Loucy (cell line): ENCODE measurements around the gene RREB1.

Experiments
- CTCF ChIP-seq: fragments of 200-600 bp; sonication (generic); conservative IDR thresholded peaks from 2 replicates; pipeline ENCODE4 v1.5.1; 2014; ENCODE audit warnings: mild to moderate bottlenecking, antibody characterized with exemption, low read length
- EZH2phosphoT487 ChIP-seq: fragments of 200-600 bp; IDR thresholded peaks from 2 replicates; pipeline ENCODE4 v1.6.1; 2018; ENCODE audit warnings: antibody characterized with exemption, mild to moderate bottlenecking, moderate library complexity, borderline replicate concordance

- TF ChIP-seq EZH2phosphoT487 (no peak), CTCF (no peak)
These were observed 33.0 kb downstream of the RREB1 start for GRCh38 chr6:7140631-7141378.
